ENCODE measurements around the gene SYT2. TPM values are rescaled to one million over a fixed set of nuclear protein-coding genes. Genes with fewer than 3 reads are reported as not detected.

Gene SYT2
- total and polyA plus RNA-seq, 2 of the 13 experiments (the other 11 are each of a cell fraction or from before 2014, with no cell fraction given), result not detected

- no peak for TF ChIP-seq LRRFIP1 (CRISPR knock-in tag; conservative IDR thresholded peaks at IDR 0.05)
- no peak for TF ChIP-seq DNMT1 (CRISPR knock-in tag; IDR thresholded peaks at IDR 0.05)
- TF ChIP-seq IKZF5 (CRISPR knock-in tag; IDR thresholded peaks at IDR 0.05), result 0 out of 2 replicates have a peak, but pooled peaks have one; percentile 32
- peak; percentile 17; the same call in 1 of the 2 replicates for TF ChIP-seq SALL1 (CRISPR knock-in tag; IDR thresholded peaks at IDR 0.05)
- TF ChIP-seq SAP130 (CRISPR knock-in tag; IDR thresholded peaks at IDR 0.05; ENCODE audit: low read depth), result peak; percentile 53
- TF ChIP-seq SIX4 (CRISPR knock-in tag; IDR thresholded peaks at IDR 0.05), result 0 out of 2 replicates have a peak, but pooled peaks have one; percentile 44
- no peak for TF ChIP-seq CHCHD3 (CRISPR knock-in tag; IDR thresholded peaks at IDR 0.05)
- no peak for TF ChIP-seq IKZF4 (CRISPR knock-in tag; IDR thresholded peaks at IDR 0.05; ENCODE audit: borderline replicate concordance, low read depth, not compliant biosample characterization)
- TF ChIP-seq AGO1 (IDR thresholded peaks at IDR 0.05; ENCODE audit: low read depth, low read length, poor library complexity, severe bottlenecking), result no peak
- TF ChIP-seq TAF1 (CRISPR knock-in tag; IDR thresholded peaks at IDR 0.05), result no peak
- no peak for TF ChIP-seq YY1 (IDR thresholded peaks at IDR 0.05; ENCODE audit: insufficient read depth, insufficient replicate concordance, low read depth, low read length)
- TF ChIP-seq DBP (CRISPR knock-in tag; IDR thresholded peaks at IDR 0.05; ENCODE audit: not compliant biosample characterization), result no peak
- no peak for TF ChIP-seq ATF2 (CRISPR knock-in tag; IDR thresholded peaks at IDR 0.05)
- no peak for TF ChIP-seq AFF4 (CRISPR knock-in tag; IDR thresholded peaks at IDR 0.05)
- TF ChIP-seq ZNF616 (CRISPR knock-in tag; IDR thresholded peaks at IDR 0.05; ENCODE audit: low read depth), result no peak
- no peak for TF ChIP-seq ZNF20 (CRISPR knock-in tag; IDR thresholded peaks at IDR 0.05)
- TF ChIP-seq TCF7L2 (IDR thresholded peaks at IDR 0.05; ENCODE audit: low read depth, low read length), result no peak
- peak; percentile 57 for TF ChIP-seq TEAD3 (CRISPR knock-in tag; optimal IDR thresholded peaks at IDR 0.05; ENCODE audit: borderline replicate concordance)
- no peak for TF ChIP-seq BRD4 (CRISPR knock-in tag; IDR thresholded peaks at IDR 0.05)
- no peak for TF ChIP-seq TFAP4 (IDR thresholded peaks at IDR 0.05; ENCODE audit: borderline replicate concordance, low read depth)
Measured at GRCh38 chr1:202576816-202577215, 133.4 kb downstream of the SYT2 start (continued).
